Type B pancreatic cell (in vitro differentiated cells): ENCODE data around the gene COQ9. TPM values are rescaled to one million over a fixed set of nuclear protein-coding genes. Genes with fewer than 3 reads are reported as not detected.

Experiments
- DNase-seq: peaks from one replicate; pipeline ENCODE4 v3.0.0; 2021; ENCODE audit warnings: mixed read lengths; ENCODE audit not compliant: unreplicated experiment; ENCODE audit errors: extremely low spot score
- H3K27ac Mint-ChIP-seq: 2 replicates; pipeline ENCODE4 v1.8.0; 2021; ENCODE audit warnings: mild to moderate bottlenecking, mixed read lengths
- H3K27me3 Mint-ChIP-seq: 2 replicates; pipeline ENCODE4 v1.8.0; 2021; ENCODE audit warnings: mixed read lengths
- H3K36me3 Mint-ChIP-seq: 2 replicates; pipeline ENCODE4 v1.8.0; 2021; ENCODE audit warnings: mixed read lengths
- H3K4me1 Mint-ChIP-seq: one replicate; pipeline ENCODE4 v1.8.0; 2021; ENCODE audit warnings: mixed read lengths; ENCODE audit not compliant: unreplicated experiment
- H3K4me3 Mint-ChIP-seq: 2 replicates; pipeline ENCODE4 v1.8.0; 2021; ENCODE audit warnings: mild to moderate bottlenecking, mixed read lengths
- H3K9me3 Mint-ChIP-seq: 2 replicates; pipeline ENCODE4 v1.8.0; 2021; ENCODE audit warnings: mixed read lengths
- total RNA-seq: library from RNA; stranded (reverse); gene quantifications from 2 replicates; pipeline ENCODE4 v1.2.1, GENCODE V29; 2021; ENCODE audit warnings: low replicate concordance
- TF ChIP-seq, protein P1 (sequence below): fragments of 200-600 bp; sonication (generic); conservative IDR thresholded peaks from 2 replicates; pipeline ENCODE4 v1.5.0; 2021; ENCODE audit warnings: antibody characterized with exemption, mild to moderate bottlenecking

Gene COQ9
- total RNA-seq, 1 donor from 2014 or later: 73.1 TPM

DNA sequence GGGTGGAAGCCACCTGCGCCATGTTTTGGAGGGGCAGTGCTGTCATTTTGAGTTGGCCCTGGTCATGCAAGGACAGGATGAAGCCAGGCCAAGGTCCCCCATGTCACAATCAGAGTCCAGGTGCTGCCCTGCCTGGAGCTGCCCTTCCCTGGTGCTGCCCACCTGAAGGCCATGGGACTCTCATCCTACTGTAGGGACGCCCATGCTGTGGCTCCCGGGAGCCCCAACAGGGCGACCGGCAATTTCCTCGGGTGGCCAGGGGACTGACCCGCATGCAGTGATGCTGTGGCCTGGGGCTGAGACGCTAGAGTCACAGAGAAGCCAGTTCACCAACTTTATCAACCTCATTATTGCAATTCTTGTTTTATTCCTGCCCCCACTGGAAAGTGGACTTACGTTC, 34.7 kb upstream of the COQ9 start:
- TF ChIP-seq, protein P1, sequence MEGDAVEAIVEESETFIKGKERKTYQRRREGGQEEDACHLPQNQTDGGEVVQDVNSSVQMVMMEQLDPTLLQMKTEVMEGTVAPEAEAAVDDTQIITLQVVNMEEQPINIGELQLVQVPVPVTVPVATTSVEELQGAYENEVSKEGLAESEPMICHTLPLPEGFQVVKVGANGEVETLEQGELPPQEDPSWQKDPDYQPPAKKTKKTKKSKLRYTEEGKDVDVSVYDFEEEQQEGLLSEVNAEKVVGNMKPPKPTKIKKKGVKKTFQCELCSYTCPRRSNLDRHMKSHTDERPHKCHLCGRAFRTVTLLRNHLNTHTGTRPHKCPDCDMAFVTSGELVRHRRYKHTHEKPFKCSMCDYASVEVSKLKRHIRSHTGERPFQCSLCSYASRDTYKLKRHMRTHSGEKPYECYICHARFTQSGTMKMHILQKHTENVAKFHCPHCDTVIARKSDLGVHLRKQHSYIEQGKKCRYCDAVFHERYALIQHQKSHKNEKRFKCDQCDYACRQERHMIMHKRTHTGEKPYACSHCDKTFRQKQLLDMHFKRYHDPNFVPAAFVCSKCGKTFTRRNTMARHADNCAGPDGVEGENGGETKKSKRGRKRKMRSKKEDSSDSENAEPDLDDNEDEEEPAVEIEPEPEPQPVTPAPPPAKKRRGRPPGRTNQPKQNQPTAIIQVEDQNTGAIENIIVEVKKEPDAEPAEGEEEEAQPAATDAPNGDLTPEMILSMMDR: no peak
- Mint-ChIP-seq H3K4me1 (peaks cover 13% of the 10 kb centered on the region), H3K36me3 (no peaks in the 10 kb centered on the region), H3K4me3 (no peak overlapping the region), H3K27me3 (peaks cover 7% of the 10 kb centered on the region), H3K9me3 (no peaks in the 10 kb centered on the region), H3K27ac (no peak overlapping the region)
- no peak for DNase-seq

DNA sequence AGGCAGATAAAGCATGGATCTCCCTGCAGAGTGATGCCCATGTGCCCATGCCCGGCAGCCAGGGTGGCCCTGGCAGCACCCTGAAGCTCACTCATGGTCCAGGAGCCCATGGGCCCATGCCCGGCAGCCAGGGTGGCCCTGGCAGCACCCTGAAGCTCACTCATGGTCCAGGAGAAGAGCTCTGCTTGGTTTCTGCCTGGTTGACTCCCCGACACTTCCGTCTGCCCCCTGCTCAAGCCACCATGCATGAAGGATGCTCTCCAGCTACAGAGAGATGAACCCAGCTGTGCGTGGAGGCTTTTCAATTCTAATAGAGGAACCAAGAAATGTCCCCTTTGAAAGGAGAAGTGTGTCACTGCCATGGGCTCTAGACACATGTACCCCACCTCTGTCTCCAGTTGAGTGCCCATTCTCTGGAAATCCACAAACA, 34.0 kb upstream of the COQ9 start:
- Mint-ChIP-seq H3K4me1 (peaks cover 18% of the 10 kb centered on the region), H3K9me3 (no peaks in the 10 kb centered on the region), H3K4me3 (no peak overlapping the region), H3K36me3 (no peaks in the 10 kb centered on the region), H3K27me3 (peaks cover 7% of the 10 kb centered on the region), H3K27ac (no peak overlapping the region)
- DNase-seq: no peak
- TF ChIP-seq, protein P1: no peak

DNA sequence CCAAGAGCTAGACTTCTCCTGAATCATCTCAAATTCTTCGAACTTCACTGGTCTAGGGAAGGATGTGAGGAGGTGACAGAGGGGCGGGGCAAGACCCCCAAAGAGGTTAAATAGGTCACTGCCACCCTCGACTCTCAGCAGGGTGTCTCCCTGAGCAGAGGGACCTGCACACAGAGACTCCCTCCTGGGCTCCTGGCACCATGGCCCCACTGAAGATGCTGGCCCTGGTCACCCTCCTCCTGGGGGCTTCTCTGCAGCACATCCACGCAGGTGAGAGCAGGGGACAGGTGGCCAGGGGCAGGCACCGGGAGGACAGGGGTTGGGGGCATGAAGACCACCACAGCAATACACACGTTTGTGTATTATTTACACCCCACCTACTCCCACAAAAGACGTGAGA, 33.5 kb upstream of the COQ9 start:
- Mint-ChIP-seq H3K27ac (no peak overlapping the region), H3K4me1 (peaks cover 21% of the 10 kb centered on the region), H3K36me3 (no peaks in the 10 kb centered on the region), H3K4me3 (no peak overlapping the region), H3K27me3 (peaks cover 7% of the 10 kb centered on the region), H3K9me3 (no peaks in the 10 kb centered on the region)
- no peak for DNase-seq
- TF ChIP-seq, protein P1: no peak

DNA sequence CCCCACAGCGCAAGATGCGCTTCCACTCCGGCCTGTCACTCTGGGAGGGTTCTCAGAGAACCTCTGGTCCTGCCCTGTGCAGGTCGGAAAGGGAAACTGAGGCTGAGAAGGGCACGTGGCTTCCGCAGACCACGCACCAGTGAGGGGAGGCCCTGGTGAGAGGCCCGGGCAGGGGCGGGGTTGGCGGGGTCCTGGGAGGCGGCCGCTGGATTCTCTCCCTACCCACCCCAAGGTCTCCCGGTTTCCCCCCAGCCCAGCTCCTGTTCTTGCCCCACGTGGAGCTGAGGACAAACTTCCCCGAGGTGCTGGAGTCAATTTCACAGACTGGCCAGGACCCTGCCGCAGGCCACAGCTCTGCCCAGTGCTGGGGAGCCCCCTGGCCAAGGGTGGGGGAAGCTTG, 31.2 kb upstream of the COQ9 start:
- peak overlapping the region; percentile 36 for H3K27ac Mint-ChIP-seq

DNA sequence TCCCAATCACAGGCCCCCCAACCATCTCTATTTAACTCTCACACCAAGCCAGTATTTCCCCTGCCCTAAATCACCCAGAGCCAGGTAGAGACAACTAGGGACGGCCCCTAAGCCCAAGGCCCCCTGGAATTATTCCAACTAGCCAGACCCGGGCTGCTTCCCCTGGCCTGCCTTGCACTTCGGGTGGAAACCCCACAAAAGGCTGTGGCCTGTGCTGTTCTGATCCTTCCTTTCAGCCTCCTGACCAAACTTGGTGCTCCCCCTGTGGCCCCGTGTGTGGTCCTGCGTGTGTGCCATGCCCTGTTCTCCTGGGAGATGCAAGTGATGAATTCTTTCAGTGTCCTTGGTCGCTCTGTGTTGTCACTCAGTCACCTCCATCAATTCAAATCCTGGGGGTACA, 27.8 kb upstream of the COQ9 start:
- peaks cover 3% of the 10 kb centered on the region for H3K27me3 Mint-ChIP-seq
- no peaks in the 10 kb centered on the region for H3K36me3 Mint-ChIP-seq
- TF ChIP-seq, protein P1: no peak
- H3K4me3 Mint-ChIP-seq: no peak overlapping the region
- no peak for DNase-seq
- H3K27ac Mint-ChIP-seq: no peak overlapping the region
- peaks cover 32% of the 10 kb centered on the region for H3K4me1 Mint-ChIP-seq
- H3K9me3 Mint-ChIP-seq: no peaks in the 10 kb centered on the region

More for the DNA sequence above, 31.2 kb upstream of the COQ9 start:
- TF ChIP-seq, protein P1: no peak
- H3K36me3 Mint-ChIP-seq: no peaks in the 10 kb centered on the region
- no peak for DNase-seq
- H3K4me3 Mint-ChIP-seq: no peak overlapping the region
- H3K9me3 Mint-ChIP-seq: no peaks in the 10 kb centered on the region
- H3K27me3 Mint-ChIP-seq: peaks cover 3% of the 10 kb centered on the region
- peaks cover 27% of the 10 kb centered on the region for H3K4me1 Mint-ChIP-seq
